Measurements from ENCODE around the gene CALHM5.
"Not testable (repeated sequence)": the region's sequence is repeated elsewhere in the genome, so short reads cannot be mapped to it uniquely, and the experiment has no call there.

CALHM5 gene, protein sequence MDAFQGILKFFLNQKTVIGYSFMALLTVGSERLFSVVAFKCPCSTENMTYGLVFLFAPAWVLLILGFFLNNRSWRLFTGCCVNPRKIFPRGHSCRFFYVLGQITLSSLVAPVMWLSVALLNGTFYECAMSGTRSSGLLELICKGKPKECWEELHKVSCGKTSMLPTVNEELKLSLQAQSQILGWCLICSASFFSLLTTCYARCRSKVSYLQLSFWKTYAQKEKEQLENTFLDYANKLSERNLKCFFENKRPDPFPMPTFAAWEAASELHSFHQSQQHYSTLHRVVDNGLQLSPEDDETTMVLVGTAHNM

DNA sequence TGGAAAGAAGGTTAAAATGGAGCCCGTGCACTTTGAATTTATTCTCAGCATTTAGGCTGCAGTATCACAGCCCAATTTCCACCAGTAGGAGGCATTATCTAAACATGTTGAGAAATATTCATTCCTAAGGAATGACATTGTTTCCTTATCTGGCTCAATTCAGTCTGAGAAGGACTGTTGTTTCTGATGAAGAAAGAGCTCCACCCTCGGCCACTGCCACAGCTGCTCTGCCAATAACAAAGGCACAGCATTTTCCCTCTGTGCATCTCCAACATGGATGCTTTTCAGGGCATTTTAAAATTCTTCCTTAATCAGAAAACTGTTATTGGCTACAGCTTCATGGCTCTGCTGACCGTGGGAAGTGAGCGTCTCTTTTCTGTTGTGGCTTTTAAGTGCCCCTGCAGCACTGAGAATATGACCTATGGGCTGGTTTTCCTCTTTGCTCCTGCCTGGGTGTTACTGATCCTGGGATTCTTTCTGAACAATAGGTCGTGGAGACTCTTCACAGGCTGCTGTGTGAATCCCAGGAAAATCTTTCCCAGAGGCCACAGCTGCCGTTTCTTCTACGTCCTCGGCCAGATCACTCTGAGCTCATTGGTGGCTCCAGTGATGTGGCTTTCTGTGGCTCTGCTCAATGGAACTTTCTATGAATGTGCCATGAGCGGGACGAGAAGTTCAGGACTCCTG lies at the start of gene CALHM5:
CALHM5 (plus strand) TSS at position 216 of the 687 bp plus-strand sequence; CDS start at position 274, 58 bp downstream.
- no peak for DNase-seq

DNA sequence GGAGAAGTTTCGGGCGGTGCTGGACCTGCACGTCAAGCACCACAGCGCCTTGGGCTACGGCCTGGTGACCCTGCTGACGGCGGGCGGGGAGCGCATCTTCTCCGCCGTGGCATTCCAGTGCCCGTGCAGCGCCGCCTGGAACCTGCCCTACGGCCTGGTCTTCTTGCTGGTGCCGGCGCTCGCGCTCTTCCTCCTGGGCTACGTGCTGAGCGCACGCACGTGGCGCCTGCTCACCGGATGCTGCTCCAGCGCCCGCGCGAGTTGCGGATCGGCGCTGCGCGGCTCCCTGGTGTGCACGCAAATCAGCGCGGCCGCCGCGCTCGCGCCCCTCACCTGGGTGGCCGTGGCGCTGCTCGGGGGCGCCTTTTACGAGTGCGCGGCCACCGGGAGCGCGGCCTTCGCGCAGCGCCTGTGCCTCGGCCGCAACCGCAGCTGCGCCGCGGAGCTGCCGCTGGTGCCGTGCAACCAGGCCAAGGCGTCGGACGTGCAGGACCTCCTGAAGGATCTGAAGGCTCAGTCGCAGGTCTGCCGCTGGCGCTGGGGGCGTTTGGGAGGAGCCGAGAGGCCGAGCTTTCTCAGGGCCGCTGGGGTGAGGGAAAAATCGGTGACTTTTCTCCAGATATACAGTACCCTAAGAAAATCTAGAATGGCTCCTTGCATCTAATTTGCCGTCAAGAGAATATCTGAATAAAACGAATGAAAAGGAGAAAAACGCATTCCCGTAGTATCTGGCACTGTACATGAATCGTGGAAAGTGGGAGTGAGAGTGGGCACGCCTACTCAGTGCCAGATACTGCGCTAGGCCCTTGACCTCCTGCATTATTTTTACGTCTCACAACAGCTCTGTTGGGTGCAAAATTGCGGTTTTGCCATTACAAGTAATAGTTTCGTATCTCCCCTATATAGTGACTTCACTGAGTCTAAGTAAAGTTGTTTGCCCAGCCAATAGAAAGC lies 49.2 kb upstream of the CALHM5 start:
- peak; percentile 35 for DNase-seq

DNA sequence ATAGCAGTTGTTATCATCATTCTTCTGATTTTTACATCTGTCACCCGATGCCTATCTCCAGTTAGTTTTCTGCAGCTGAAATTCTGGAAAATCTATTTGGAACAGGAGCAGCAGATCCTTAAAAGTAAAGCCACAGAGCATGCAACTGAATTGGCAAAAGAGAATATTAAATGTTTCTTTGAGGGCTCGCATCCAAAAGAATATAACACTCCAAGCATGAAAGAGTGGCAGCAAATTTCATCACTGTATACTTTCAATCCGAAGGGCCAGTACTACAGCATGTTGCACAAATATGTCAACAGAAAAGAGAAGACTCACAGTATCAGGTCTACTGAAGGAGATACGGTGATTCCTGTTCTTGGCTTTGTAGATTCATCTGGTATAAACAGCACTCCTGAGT lies 48.1 kb upstream of the CALHM5 start:
- DNase-seq: no peak

DNA sequence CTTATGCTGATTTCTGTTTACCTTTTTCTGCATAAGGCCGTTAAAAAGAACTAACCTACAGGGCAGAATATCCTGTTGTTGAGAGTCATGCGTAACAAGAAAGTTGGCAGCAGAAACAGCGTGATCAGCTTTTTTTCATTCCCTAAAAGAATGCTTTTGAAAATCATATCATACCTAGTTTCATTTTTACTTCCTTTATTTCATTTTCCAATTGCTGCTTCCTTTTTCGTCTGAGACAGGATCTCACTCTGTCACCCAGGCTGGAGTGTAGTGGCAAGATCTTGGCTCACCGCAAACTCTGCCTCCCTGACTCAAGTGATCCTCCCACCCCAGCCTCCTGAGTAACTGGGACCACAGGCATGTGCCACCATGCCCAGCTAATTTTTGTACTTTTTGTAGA lies 46.2 kb upstream of the CALHM5 start:
- no peak for DNase-seq

DNA sequence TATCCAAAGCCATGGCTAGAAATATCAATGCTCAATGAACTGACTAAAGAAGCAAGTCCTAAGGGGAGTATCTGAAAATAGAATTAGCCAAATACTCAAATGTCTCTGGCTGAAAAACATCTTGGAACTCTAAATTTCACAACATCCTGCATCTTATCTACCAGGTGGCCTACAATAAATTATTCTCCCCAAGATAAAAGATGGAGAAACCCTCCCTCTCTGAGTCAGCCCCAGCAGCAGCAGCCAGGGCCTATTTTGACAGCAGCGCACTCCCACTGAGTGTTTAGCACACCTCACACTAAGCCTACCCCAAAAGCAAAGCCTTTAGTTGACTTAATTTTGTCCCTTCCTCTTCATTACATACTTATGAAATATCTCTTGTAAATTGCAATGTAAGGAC lies 44.3 kb upstream of the CALHM5 start:
- DNase-seq: no peak

DNA sequence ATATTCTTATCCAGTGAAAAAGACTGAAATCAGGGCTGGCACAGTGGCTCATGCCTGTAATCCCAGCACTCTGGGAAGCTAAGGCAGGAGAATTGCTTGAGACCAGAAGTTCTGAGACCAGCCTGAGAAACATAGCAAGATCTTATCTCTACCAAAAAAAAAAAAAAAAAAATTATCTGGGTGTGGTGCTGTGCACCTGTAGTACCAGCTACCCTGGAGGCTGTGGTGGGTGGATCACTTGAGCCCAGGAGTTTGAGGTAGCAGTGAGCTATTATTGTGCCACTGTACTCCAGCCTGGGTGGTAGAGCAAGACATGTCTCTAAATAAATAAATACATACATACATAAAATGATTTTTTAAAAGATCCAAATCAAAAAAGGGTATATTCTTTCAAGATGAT lies 43.9 kb upstream of the CALHM5 start:
- DNase-seq: no peak

DNA sequence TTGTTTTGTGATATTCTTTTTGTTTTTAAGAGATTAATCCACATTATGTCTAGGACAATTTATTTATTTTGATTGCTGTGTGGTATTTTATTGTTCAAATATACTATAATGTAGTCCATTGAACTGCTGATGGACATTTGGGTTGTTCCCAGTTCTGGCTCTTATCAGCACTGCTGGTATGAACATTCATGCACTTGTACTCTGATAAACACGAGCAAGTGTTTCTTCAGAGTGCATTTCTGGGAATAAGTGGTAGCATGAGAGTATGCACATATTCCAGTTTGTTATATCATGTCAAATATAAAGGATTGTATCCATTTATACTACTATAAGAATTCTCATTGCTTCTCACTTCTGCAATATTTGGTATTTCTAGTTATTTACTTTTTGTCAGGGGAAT lies 43.1 kb upstream of the CALHM5 start:
- DNase-seq: no peak

DNA sequence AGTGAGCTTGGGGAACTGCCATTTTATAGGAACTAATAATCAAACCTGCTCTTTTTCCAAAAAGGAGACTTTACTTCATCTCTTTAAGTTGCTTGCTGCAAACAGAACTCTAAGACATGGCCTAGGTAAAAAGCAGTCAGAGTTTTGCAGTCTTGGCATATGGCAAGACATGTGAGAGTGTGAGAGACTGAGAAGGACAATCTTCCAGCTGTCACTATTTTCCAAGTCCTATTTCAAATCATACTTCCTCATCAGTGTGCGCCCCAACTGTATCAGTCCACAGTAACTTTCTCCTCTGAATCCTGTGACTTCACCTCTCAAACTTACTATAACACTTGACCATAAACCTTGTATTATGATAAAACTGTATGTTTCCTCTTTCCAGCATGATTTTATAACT lies 39.9 kb upstream of the CALHM5 start:
- DNase-seq: no peak

DNA sequence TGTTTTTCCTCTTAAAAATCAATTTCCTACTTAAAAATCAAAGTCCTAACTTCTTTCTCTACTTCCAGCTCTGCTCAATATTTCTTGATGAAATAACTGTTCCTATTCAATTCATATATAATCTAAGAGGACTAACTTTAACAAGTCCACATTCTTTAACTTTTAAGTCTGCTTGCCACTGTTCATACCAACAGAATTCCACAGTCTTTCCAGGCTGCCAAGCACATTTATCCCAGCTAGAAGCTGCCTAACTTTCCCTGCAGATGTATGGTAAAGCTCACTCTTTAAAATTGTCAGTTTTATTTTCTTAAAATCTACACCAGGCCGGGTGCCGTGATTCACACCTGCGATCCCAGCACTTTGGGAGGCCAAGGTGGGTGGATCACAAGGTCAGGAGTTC lies 38.7 kb upstream of the CALHM5 start:
- no peak for DNase-seq

DNA sequence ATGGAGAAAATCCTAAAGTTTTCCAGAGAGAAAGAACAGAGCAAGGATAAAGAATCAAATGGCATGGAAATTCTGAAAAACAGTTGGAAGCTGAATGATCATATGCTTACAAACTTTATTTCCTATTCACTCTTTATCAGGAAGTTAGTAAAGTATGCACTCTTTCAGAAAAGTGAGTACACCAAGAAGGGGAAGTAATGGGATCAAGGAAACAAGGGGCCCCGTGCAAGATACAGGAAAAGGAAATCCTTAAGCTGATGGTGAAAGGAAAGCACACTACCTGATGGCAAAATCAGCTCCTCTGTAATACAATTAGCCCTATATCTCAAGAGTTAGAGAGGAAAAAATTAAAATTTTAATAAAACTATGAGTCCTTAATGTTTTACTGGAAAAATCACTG lies 36.3 kb upstream of the CALHM5 start:
- DNase-seq: no peak

DNA sequence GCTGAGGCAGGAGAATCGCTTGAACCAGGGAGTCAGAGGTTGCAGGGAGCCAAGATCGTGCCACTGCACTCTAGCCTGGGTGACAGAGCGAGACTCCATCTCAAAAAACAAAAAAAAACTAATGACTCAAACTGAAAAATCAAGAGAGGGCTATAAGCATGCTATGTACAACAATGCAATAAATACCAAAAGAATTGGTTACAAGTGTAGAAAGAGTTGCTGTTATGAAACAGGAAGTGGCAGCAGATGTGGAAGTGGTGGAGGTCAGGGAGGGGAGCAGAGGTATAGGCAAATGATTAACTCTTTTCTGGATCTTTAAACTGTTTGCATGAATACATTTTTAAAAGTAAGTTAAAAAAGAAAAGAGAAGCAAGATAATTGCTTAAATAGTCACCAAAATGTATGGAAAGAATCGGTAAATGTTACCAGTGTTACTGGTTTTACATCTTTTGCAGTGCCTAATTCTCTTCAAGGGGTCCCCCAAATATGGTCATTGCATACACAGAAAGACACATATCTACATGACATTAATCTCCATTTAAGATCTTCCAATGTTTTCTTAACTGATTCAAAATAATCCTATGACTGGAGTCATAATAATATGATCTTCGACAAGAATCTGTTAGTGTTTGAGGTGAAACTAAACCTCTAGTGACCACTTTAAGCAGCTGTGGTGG lies 35.3 kb upstream of the CALHM5 start:
- no peak for DNase-seq

DNA sequence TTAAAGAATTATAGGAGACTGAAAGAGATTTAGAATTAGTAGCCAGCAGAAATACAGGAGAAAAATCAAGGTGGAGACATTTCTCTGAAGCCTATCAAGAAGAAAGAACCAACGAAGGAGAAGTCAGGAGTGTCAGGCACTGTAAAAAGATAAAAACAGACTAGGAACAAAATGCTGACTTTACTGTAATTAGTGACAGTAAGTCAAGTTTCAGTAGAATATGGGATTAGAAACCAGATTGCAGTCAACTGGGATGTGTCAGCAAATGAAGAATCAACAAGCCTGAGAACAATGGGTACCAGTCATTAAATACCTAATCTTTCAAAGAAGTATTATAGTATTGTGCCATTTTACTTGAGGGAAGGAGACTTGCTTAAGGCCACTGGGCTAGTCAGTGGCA lies 28.7 kb upstream of the CALHM5 start:
- no peak for DNase-seq

DNA sequence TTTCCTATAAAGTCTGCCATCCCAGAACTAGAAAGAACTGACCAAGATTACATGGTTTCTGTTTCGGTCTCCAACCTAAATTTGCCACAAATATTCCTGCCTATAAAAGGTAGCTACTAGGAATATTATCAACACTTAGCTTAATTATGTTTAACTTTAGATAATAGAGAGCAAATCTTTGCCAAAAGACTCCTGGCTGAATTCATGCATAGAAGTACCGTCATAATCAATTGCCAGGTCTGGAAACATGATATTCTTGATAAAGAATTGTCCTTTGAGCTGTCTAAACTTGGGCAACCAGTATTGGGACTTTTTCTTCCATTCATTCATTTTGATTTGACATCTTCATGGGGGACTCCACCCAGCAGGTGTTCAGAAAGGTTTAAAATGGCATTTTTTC lies 27.8 kb upstream of the CALHM5 start:
- DNase-seq: no peak

DNA sequence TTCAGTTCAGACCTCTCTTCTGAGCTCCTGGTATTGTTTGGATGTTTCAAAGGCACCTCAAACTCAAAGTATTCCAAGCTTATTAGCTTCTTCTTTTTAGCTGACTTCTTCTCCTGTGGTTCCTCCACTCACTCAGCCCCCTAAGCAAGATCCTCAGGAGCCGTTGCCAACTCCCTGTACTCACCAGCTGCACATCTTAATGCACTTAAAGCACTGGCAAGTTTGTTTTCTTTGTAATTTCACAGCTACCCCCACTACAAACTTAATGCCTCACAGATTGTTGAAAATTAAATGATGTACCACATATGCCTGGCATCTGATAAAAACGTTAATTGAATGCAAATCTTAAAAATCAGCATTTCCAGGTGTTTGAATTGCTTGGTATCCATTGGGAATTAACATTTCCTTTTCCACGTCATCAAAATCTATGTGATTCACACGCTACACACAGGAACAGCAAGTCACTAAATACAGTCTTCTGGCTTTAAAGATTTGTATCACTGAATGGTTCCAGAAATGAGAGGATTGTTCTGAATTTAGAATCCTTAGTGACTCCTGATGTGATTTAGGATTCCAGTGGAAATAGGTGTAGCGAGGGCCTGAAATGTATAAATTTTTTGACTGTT lies 25.8 kb upstream of the CALHM5 start:
- DNase-seq: no peak

DNA sequence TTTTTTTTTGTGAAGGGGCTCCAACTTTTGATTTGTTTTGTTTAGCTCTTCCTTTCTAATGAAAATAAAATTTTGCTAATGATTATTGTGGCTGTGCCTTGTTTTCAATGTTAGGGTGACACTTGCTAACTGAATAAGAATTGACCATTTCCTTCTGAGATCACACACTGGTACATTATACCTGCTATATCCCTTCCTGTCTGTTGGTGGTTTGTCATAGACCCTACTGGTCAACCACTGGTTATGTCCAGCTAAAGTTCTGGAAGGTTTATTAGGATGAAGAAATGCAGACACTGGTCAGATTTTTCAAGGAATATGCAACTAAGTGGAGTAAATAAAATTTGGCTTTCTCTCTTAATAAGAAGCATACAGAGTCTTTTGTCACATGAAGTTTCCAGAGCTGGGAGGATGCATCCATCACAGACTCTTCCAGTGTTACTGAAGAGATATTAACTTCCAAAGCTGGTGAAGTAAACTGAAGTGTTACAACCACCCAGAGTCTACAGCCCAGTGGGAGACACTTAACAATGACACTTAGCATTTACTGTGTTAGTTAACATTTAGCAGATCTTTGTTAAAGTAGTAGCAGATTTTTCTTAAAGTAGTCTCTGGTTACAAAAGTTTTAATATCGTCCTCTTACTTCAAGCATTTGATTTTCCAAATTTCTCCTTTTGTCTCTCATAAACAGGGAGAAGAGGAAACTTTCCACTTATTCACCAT lies 19.7 kb upstream of the CALHM5 start:
- DNase-seq: no peak

DNA sequence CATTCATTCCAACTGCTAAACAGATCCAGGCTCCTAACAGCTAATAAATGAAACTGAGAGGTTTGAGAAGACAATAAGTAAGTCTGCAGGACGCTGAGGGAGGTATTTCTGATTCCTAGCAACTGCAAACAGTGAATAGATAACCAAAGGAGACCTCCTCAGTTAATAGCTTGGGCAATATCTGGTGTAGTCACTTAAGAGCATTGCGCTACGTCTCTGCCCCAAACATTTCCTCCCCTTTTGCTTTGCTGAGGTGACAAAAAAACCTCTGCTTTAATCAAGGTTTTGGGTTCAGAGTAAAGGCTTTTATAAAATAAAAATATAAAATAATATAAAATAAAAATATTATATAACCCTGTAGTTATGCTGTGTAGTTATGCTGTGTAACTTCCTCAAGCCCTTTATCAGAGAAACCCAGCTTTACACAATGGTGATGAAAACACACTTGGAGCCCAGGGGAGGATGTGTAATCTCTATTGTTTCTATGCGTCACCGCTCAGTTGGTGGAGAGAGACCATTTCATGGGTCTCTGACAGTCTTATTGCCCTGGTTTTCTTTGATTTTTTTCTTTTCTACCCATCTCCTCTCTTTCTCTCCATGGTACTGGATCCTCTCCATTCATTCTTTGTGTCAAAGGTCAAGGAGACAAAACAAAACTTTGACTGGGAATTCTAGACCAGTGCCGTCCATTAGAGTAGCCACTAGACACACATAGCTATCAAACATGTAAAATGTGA lies 18.9 kb upstream of the CALHM5 start:
- no peak for DNase-seq

DNA sequence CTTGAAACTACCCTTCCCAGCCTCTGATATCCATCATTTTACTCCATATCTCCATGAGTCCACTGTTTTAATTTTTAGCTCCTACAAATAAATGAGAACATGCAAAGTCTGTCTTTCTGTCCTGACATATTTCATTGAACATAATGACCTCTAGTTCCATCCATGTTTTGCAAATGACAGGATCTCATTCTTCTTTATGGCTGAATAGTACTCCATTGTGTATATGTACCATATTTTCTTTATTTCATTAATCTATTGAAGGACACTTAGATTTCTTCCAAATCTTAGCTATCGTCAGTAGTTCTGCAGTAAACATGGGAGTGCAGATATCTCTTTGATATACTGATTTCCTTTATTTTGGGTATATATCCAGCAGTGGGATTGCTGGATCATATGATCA lies 16.3 kb upstream of the CALHM5 start:
- not testable (repeated sequence) for DNase-seq

DNA sequence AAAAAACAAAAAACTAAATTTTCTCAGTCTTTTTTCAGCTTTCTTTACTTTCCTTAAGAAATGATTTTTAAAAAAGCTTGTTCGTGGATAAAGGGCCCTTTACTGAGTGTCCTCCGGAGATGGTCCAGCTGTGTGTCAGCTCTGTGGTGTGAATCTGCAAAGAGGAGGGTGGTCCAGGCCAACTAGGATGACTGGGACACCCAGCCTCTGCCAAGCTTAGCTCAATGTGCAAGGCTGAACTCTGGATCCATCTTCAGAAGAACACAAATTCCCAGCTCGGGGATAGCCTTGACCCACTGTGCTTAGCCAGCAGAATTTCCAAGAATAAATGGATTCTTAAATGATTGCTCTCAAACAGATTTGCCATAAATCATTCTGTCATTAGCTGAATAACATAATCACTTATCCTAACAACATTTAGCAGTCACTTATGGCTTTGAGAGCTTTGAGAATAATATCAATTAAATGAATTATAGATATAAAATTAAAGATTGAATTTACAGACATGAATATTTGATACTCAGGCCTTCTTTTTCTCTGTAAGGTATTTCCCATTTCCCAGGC lies 14.2 kb upstream of the CALHM5 start:
- DNase-seq: no peak

DNA sequence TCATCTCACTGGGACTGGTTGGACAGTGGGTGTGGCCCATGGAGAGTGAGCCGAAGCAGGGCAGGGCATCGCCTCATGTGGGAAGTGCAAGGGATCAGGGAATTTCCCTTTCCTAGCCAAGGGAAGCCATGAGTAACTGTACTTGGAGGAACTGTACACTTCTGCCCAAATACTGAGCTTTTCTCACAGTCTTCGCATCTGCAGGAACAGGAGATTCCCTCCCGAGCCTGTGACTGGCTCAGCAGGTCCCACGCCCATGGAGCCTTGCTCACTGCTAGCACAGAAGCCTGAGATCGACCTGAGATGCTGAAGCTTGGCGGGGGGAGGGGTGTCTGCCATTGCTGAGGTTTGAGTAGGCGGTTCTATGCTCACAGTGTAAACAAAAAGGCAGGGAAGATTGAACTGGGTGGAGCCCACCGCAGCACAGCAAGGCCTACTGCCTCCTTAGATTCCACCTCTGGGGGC lies 10.4 kb upstream of the CALHM5 start:
- DNase-seq: no peak

DNA sequence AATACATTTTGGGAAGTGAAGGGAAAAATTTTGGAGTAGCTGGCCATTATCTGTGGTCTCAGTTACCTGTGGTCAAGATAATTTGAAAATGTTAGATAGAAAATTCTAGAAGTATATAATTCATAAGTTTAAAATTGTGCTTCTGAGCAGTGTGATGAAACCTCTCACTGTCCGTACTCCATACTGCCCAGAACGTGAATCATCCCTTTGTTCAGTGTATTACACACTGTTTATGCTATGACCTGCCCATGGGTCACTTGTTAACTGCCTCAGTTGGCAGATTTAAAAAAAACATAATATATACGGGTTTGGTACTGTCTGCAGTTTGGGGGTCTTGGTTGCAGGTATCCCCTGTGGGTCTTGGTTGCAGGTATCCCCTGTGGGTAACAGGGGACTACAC lies 4.1 kb upstream of the CALHM5 start:
- DNase-seq: no peak

DNA sequence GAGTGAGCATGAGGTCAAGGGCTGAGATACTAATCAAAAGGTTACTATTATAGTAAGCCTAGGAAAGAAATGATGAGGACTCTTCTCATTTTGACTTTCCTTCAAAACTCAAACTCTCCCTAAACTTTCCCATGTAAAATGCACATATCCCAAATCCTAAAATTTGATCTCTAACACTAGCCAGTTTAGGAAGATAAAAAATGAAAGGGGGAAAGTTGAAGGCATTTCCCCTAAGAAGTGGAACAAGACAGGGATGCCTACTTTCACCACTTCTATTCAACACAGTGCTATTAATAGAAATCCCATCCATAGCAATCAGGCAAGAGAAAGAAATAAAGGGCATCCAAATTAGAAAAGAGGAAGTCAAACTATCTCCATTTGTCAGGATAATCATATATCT lies 2.9 kb upstream of the CALHM5 start:
- no peak for DNase-seq
